ENCODE measurements around the gene PKP4. TPM values are rescaled to one million over a fixed set of nuclear protein-coding genes. Genes with fewer than 3 reads are reported as not detected.

PKP4 gene
- total and polyA plus RNA-seq, 9 of the 15 experiments (the other 6 are each of a cell fraction or from before 2014, with no cell fraction given), result 24.6 to 99.1 (median 74.0) TPM

GRCh38 chr2:158457092-158457825, 507 bp downstream of the PKP4 start (continued):
- TF ChIP-seq PYGO2 (tag; IDR thresholded peaks at IDR 0.05) (no peak), CBX1 (IDR thresholded peaks at IDR 0.05; ENCODE audit: low read depth) (peak; percentile 51; the same call in 1 of the 2 replicates), CEBPG (CRISPR knock-in tag; IDR thresholded peaks at IDR 0.05) (no peak), CEBPG (tag; conservative IDR thresholded peaks at IDR 0.05 in 1 of 2, IDR thresholded peaks at IDR 0.05 in 1 of 2) (no peak), NKRF (IDR thresholded peaks at IDR 0.05; ENCODE audit: borderline replicate concordance) (peak; percentile 61), COPS2 (conservative IDR thresholded peaks at IDR 0.05) (no peak), SMARCB1 (IDR thresholded peaks at IDR 0.05; ENCODE audit: insufficient read length, low read depth) (no peak), SP2 (IDR thresholded peaks at IDR 0.05; ENCODE audit: extremely low read depth, low read depth, low read length, poor library complexity, severe bottlenecking) (no peak), E2F8 (IDR thresholded peaks at IDR 0.05; ENCODE audit: low read depth, partially characterized antibody) (no peak), HES1 (IDR thresholded peaks at IDR 0.05; ENCODE audit: low read depth) (no peak), ZBTB17 (CRISPR knock-in tag; IDR thresholded peaks at IDR 0.05) (0 out of 2 replicates have a peak, but pooled peaks have one; percentile 23), CTBP1 (IDR thresholded peaks at IDR 0.05; ENCODE audit: borderline replicate concordance) (no peak), RBFOX2 (IDR thresholded peaks at IDR 0.05; ENCODE audit: low read depth, low read length) (peak; percentile 77; the same call in 1 of the 2 replicates)
- TF ChIP-seq, protein P1, sequence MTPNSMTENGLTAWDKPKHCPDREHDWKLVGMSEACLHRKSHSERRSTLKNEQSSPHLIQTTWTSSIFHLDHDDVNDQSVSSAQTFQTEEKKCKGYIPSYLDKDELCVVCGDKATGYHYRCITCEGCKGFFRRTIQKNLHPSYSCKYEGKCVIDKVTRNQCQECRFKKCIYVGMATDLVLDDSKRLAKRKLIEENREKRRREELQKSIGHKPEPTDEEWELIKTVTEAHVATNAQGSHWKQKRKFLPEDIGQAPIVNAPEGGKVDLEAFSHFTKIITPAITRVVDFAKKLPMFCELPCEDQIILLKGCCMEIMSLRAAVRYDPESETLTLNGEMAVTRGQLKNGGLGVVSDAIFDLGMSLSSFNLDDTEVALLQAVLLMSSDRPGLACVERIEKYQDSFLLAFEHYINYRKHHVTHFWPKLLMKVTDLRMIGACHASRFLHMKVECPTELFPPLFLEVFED (CRISPR knock-in tag; conservative IDR thresholded peaks at IDR 0.05), result peak; percentile 78
